Esophagus muscularis mucosa (tissue), 3 donors: ENCODE measurements around the gene TMEM11.

Source experiments
- EP300 ChIP-seq: sonication (generic); formaldehyde crosslinking; IDR thresholded peaks from one replicate; pipeline ENCODE4 v1.6.1; 2017; ENCODE audit warnings: antibody characterized with exemption
- TF ChIP-seq, protein P1 (sequence below), 3 experiments: fragments of 200-600 bp in 2 of 3; fragments of 450-650 bp in 1 of 3; sonication (generic) in 2 of 3; IDR thresholded peaks; one replicate each; pipeline ENCODE4 v1.5.1; 2017 to 2019; ENCODE audit warnings: antibody characterized with exemption in 3 of 3, mild to moderate bottlenecking in 2 of 3, moderate library complexity in 1 of 3

- TF ChIP-seq, protein P1, sequence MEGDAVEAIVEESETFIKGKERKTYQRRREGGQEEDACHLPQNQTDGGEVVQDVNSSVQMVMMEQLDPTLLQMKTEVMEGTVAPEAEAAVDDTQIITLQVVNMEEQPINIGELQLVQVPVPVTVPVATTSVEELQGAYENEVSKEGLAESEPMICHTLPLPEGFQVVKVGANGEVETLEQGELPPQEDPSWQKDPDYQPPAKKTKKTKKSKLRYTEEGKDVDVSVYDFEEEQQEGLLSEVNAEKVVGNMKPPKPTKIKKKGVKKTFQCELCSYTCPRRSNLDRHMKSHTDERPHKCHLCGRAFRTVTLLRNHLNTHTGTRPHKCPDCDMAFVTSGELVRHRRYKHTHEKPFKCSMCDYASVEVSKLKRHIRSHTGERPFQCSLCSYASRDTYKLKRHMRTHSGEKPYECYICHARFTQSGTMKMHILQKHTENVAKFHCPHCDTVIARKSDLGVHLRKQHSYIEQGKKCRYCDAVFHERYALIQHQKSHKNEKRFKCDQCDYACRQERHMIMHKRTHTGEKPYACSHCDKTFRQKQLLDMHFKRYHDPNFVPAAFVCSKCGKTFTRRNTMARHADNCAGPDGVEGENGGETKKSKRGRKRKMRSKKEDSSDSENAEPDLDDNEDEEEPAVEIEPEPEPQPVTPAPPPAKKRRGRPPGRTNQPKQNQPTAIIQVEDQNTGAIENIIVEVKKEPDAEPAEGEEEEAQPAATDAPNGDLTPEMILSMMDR (IDR thresholded peaks at IDR 0.05): no peak
- TF ChIP-seq EP300: no peak
Measured at GRCh38 chr17:21168555-21168865, 45.5 kb downstream of the TMEM11 start.
